Glutamatergic neuron (in vitro differentiated cells): Measurements from ENCODE around the gene ZHX3. TPM values are rescaled to one million over a fixed set of nuclear protein-coding genes. Genes with fewer than 3 reads are reported as not detected.
"Not testable (repeated sequence)": the region's sequence is repeated elsewhere in the genome, so short reads cannot be mapped to it uniquely, and the experiment has no call there.

Source experiments
- DNase-seq: peaks from one replicate; pipeline ENCODE4 v3.0.0; 2022
- H3K27ac Mint-ChIP-seq: one replicate; pipeline ENCODE4 v1.8.0; 2020; ENCODE audit warnings: mild to moderate bottlenecking, mixed read lengths, inconsistent platforms; ENCODE audit not compliant: unreplicated experiment
- H3K27me3 Mint-ChIP-seq: one replicate; pipeline ENCODE4 v1.8.0; 2020; ENCODE audit warnings: mild to moderate bottlenecking, moderate library complexity, mixed read lengths, inconsistent platforms; ENCODE audit not compliant: unreplicated experiment
- H3K36me3 Mint-ChIP-seq: one replicate; pipeline ENCODE4 v1.8.0; 2020; ENCODE audit warnings: mild to moderate bottlenecking, mixed read lengths, inconsistent platforms; ENCODE audit not compliant: unreplicated experiment
- H3K4me1 Mint-ChIP-seq: one replicate; pipeline ENCODE4 v1.8.0; 2020; ENCODE audit warnings: mild to moderate bottlenecking, low read depth, mixed read lengths, inconsistent platforms; ENCODE audit not compliant: unreplicated experiment
- H3K4me3 Mint-ChIP-seq: one replicate; pipeline ENCODE4 v1.8.0; 2020; ENCODE audit warnings: mild to moderate bottlenecking, mixed read lengths, inconsistent platforms; ENCODE audit not compliant: unreplicated experiment
- H3K9me3 Mint-ChIP-seq: one replicate; pipeline ENCODE4 v1.8.0; 2020; ENCODE audit warnings: mild to moderate bottlenecking, moderate library complexity, mixed read lengths, inconsistent platforms; ENCODE audit not compliant: unreplicated experiment
- total RNA-seq: library from RNA; stranded (reverse); fragmentation: NEBNext Ultra II Directional; extraction: Animal tissue kit (Norgen Biotek cat#: 25700); gene quantifications from one replicate; pipeline ENCODE4 v1.2.1, GENCODE V29; 2021; ENCODE audit not compliant: unreplicated experiment
- TF ChIP-seq, protein P1 (sequence below): fragments of 200-600 bp; sonication (generic); IDR thresholded peaks from one replicate; pipeline ENCODE4 v1.5.0; 2021; ENCODE audit not compliant: partially characterized antibody, unreplicated experiment

Gene ZHX3
- total RNA-seq, 1 donor from 2014 or later, result 40.5 TPM

DNA sequence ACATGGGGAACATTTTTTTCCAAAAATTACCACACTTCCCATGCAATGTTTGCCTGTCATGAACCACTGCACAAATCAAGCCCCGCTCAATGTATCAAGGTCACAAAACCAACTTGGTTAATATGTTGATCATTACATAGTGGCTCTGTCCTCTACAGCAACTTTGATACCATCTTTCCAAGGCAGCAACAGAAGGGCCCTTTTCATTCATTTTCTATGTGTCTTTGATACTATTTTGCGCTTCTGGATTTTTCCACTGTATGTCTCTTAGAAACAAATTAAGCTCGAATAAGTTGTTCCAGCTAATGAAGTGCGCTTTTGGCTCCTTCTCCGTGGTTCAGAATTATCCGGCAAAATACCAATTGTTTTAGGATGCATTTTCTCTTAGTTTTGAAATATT is 1.5 kb downstream of the ZHX3 start:
- Mint-ChIP-seq H3K4me1 (peaks cover 11% of the 10 kb centered on the region), H3K9me3 (peaks cover 10% of the 10 kb centered on the region), H3K27me3 (peaks cover 6% of the 10 kb centered on the region), H3K27ac (peak overlapping the region; percentile 70), H3K4me3 (peak overlapping the region; percentile 91), H3K36me3 (no peaks in the 10 kb centered on the region)
- TF ChIP-seq, protein P1, sequence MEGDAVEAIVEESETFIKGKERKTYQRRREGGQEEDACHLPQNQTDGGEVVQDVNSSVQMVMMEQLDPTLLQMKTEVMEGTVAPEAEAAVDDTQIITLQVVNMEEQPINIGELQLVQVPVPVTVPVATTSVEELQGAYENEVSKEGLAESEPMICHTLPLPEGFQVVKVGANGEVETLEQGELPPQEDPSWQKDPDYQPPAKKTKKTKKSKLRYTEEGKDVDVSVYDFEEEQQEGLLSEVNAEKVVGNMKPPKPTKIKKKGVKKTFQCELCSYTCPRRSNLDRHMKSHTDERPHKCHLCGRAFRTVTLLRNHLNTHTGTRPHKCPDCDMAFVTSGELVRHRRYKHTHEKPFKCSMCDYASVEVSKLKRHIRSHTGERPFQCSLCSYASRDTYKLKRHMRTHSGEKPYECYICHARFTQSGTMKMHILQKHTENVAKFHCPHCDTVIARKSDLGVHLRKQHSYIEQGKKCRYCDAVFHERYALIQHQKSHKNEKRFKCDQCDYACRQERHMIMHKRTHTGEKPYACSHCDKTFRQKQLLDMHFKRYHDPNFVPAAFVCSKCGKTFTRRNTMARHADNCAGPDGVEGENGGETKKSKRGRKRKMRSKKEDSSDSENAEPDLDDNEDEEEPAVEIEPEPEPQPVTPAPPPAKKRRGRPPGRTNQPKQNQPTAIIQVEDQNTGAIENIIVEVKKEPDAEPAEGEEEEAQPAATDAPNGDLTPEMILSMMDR, result no peak
- no peak for DNase-seq

DNA sequence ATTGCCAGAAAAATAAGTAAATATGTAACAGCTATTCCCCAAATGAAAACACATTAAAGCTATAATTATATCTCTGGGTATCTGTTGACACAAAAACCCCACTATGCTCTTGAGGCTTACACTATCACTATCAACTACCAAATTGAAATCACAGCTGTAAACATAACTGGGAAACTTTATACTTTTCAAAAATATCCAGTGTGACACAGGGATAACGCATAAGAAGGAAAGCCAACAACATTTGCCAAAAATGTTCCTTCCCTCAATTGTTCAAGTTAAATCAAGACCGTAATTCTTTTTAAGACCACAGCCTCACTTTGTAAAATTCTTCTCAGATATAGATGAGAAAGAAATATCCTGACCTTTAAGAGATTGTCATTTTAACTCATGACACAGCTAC is 3.1 kb downstream of the ZHX3 start:
- Mint-ChIP-seq H3K36me3 (no peaks in the 10 kb centered on the region), H3K4me3 (no peak overlapping the region), H3K4me1 (peaks cover 11% of the 10 kb centered on the region)

DNA sequence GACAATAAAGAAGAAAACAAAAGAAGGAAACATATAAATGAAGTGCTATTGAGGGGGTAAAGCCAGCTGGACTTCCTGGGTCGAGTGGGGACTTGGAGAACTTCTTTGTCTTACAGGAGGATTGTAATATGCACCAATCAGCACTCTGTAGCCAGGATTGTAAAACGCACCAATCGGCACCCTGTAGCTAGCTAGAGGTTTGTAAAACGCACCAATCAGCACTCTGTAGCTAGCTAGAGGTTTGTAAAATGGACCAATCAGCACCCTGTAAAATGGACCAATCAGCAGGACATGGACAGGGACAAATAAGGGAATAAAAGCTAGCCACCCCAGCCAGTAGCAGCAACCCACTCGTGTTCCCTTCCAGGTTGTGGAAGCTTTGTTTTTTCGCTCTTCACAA is 5.5 kb downstream of the ZHX3 start:
- DNase-seq, H3K36me3 Mint-ChIP-seq, H3K4me3 Mint-ChIP-seq, H3K27me3 Mint-ChIP-seq, H3K9me3 Mint-ChIP-seq, H3K27ac Mint-ChIP-seq: not testable (repeated sequence)
- H3K4me1 Mint-ChIP-seq, result peaks cover 14% of the 10 kb centered on the region

More for the DNA sequence above, 3.1 kb downstream of the ZHX3 start:
- TF ChIP-seq, protein P1, result no peak
- no peak for DNase-seq
- Mint-ChIP-seq H3K9me3 (peaks cover 8% of the 10 kb centered on the region), H3K27me3 (peaks cover 6% of the 10 kb centered on the region), H3K27ac (no peak overlapping the region)

DNA sequence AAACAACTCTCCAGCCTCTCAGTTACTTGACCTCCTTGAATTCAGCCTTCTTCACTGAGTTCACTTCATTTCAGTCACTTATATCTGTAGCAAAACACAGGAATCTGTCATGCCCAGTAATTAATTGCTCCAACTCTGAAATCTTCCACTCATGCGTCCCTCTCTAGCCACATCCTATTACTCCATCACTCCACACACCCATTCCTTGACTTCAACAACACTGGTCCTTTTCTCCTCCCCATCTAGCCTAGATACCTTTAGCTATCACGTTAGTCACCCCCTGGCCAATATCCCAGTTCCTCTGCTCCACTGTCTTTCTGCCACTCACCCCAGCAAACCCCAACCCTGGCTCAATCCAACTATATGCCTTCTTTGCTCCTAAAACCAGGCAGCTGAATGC is 7.7 kb downstream of the ZHX3 start:
- TF ChIP-seq, protein P1, result no peak
- Mint-ChIP-seq H3K27me3 (no peaks in the 10 kb centered on the region), H3K4me1 (peaks cover 7% of the 10 kb centered on the region), H3K9me3 (peaks cover 1% of the 10 kb centered on the region), H3K36me3 (no peaks in the 10 kb centered on the region), H3K27ac (no peak overlapping the region), H3K4me3 (no peak overlapping the region)
- DNase-seq, result no peak

DNA sequence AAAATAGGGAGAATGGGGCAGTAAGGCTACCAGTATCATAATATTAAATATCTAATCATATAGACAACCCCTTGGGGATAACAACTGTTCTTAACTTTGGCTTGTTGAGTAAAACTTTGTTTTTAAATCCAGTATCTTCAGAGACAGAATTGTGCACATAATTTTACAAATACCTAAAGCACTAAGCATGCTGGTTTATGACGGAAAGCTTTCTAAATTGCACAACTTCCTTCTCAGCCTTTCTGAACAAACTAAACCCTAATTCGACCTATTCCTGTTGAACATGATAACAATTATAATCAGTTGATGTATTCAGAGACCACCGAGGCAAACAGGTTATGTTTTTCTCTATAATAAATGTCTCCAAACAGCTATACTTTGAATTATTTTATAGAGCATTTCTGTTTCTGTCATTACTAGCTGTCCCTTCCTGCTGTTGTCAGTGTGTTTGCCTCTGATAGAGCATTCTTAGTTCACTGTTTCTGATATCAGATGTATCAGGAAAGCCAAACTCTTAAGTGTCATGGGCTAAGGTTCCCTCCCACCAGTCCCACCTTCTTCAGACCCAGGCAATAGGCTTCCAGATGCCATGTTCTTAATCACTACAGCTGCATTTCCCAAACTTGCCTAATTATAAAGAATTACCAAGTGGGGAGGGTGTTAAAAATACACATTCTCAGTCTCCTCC is 8.7 kb downstream of the ZHX3 start:
- Mint-ChIP-seq H3K36me3 (no peaks in the 10 kb centered on the region), H3K27ac (no peak overlapping the region), H3K27me3 (no peaks in the 10 kb centered on the region), H3K9me3 (no peaks in the 10 kb centered on the region), H3K4me1 (peaks cover 7% of the 10 kb centered on the region), H3K4me3 (no peak overlapping the region)
- TF ChIP-seq, protein P1, result no peak
- no peak for DNase-seq
